GM19025 (cell line): Measurements from ENCODE around the gene EVC2.

ENCODE experiments used
- ATAC-seq: cut with Tn5 transposase; IDR thresholded peaks from one replicate; pipeline ENCODE4 v1.9.1; 2021; ENCODE audit warnings: mild to moderate bottlenecking, low read depth, moderate library complexity; ENCODE audit not compliant: unreplicated experiment

EVC2 gene

GRCh38 chr4:5526080-5526846 is 182.1 kb downstream of the EVC2 start:
- ATAC-seq, result no peak

GRCh38 chr4:5524446-5525299 is 183.7 kb downstream of the EVC2 start:
- ATAC-seq, result no peak

GRCh38 chr4:5517372-5517771 is 191.0 kb downstream of the EVC2 start:
- no peak for ATAC-seq

GRCh38 chr4:5515646-5516045 is 192.7 kb downstream of the EVC2 start:
- ATAC-seq, result no peak
